ENCODE data around the gene GOLPH3.

GOLPH3 gene

GRCh38 chr5:32090755-32091128 is 83.4 kb downstream of the GOLPH3 start:
- no peak for DNase-seq (ENCODE audit: low spot score)
- ATAC-seq (ENCODE audit: low read depth): no peak
- Histone ChIP-seq H3K27ac (ENCODE audit: poor library complexity, severe bottlenecking) (no peak overlapping the region), H3K36me3 (ENCODE audit: low read depth) (peaks cover 8% of the 10 kb centered on the region; the same call in 1 of the 2 replicates), H3K27me3 (ENCODE audit: insufficient read depth, poor library complexity, severe bottlenecking) (no peaks in the 10 kb centered on the region), H3K4me1 (ENCODE audit: insufficient read depth, poor library complexity, severe bottlenecking) (no peaks in the 10 kb centered on the region), H3K9me3 (ENCODE audit: severe bottlenecking) (no peaks in the 10 kb centered on the region), H3K4me3 (ENCODE audit: severe bottlenecking) (no peak overlapping the region)
- TF ChIP-seq CTCF (IDR thresholded peaks at IDR 0.05; ENCODE audit: poor library complexity, severe bottlenecking): no peak

GRCh38 chr5:32090026-32090754 is 83.9 kb downstream of the GOLPH3 start:
- ATAC-seq (ENCODE audit: low read depth) (no peak), DNase-seq (ENCODE audit: low spot score) (no peak)
- no peak overlapping the region for H3K4me3 ChIP-seq (ENCODE audit: severe bottlenecking)
- peaks cover 7% of the 10 kb centered on the region; the same call in 1 of the 2 replicates for H3K36me3 ChIP-seq (ENCODE audit: low read depth)
- no peak for TF ChIP-seq CTCF (IDR thresholded peaks at IDR 0.05; ENCODE audit: poor library complexity, severe bottlenecking)
- no peaks in the 10 kb centered on the region for H3K27me3 ChIP-seq (ENCODE audit: insufficient read depth, poor library complexity, severe bottlenecking)
- H3K4me1 ChIP-seq (ENCODE audit: insufficient read depth, poor library complexity, severe bottlenecking): no peaks in the 10 kb centered on the region
- no peaks in the 10 kb centered on the region for H3K9me3 ChIP-seq (ENCODE audit: severe bottlenecking)
- no peak overlapping the region for H3K27ac ChIP-seq (ENCODE audit: poor library complexity, severe bottlenecking)

GRCh38 chr5:32089146-32090000 is 84.7 kb downstream of the GOLPH3 start:
- ATAC-seq (ENCODE audit: low read depth): no peak
- Histone ChIP-seq H3K4me3 (ENCODE audit: severe bottlenecking) (no peak overlapping the region), H3K27me3 (ENCODE audit: insufficient read depth, poor library complexity, severe bottlenecking) (no peaks in the 10 kb centered on the region), H3K36me3 (ENCODE audit: low read depth) (peaks cover 3% of the 10 kb centered on the region; the same call in 1 of the 2 replicates), H3K4me1 (ENCODE audit: insufficient read depth, poor library complexity, severe bottlenecking) (no peaks in the 10 kb centered on the region), H3K27ac (ENCODE audit: poor library complexity, severe bottlenecking) (no peak overlapping the region), H3K9me3 (ENCODE audit: severe bottlenecking) (no peaks in the 10 kb centered on the region)
- no peak for DNase-seq (ENCODE audit: low spot score)
- TF ChIP-seq CTCF (IDR thresholded peaks at IDR 0.05; ENCODE audit: poor library complexity, severe bottlenecking): no peak

- no peaks in the 10 kb centered on the region for H3K4me1 ChIP-seq (ENCODE audit: insufficient read depth, poor library complexity, severe bottlenecking)
- no peaks in the 10 kb centered on the region for H3K27me3 ChIP-seq (ENCODE audit: insufficient read depth, poor library complexity, severe bottlenecking)
- TF ChIP-seq CTCF (IDR thresholded peaks at IDR 0.05; ENCODE audit: poor library complexity, severe bottlenecking): no peak
- ATAC-seq (ENCODE audit: low read depth): no peak
- no peaks in the 10 kb centered on the region for H3K9me3 ChIP-seq (ENCODE audit: severe bottlenecking)
- H3K27ac ChIP-seq (ENCODE audit: poor library complexity, severe bottlenecking): no peak overlapping the region
- DNase-seq (ENCODE audit: low spot score): no peak
- no peak overlapping the region for H3K4me3 ChIP-seq (ENCODE audit: severe bottlenecking)
- H3K36me3 ChIP-seq (ENCODE audit: low read depth): no peaks in the 10 kb centered on the region
Observed at GRCh38 chr5:32088214-32088613, 85.9 kb downstream of the GOLPH3 start.
